HFF-Myc (cell line): Measurements from ENCODE around the gene RGS9.

Experiments used
- DNase-seq: peaks from one replicate; pipeline ENCODE4 v3.0.0-alpha.2; 2011; ENCODE audit warnings: low read depth; ENCODE audit errors: extremely low read depth
- H3K4me3 ChIP-seq: replicated peaks from 2 replicates; pipeline ENCODE4 v1.5.1; 2011; ENCODE audit warnings: low read depth, mild to moderate bottlenecking, control low read depth, low read length
- CTCF ChIP-seq: IDR thresholded peaks from 2 replicates; pipeline ENCODE4 v1.5.1; 2012; ENCODE audit warnings: mild to moderate bottlenecking, low read depth, low read length, control low read depth; ENCODE audit errors: missing control alignments

The RGS9 gene

GRCh38 chr17:65243838-65244625, 106.9 kb downstream of the RGS9 start:
- TF ChIP-seq CTCF = no peak
- DNase-seq = no peak
- H3K4me3 ChIP-seq = no peak overlapping the region

- no peak overlapping the region for H3K4me3 ChIP-seq
- TF ChIP-seq CTCF = no peak
- no peak for DNase-seq
Observed at GRCh38 chr17:65246252-65246651, 109.1 kb downstream of the RGS9 start.

- no peak for DNase-seq
- no peak overlapping the region for H3K4me3 ChIP-seq
- no peak for TF ChIP-seq CTCF
Observed at GRCh38 chr17:65249774-65250173, 112.6 kb downstream of the RGS9 start.

GRCh38 chr17:65254166-65254565, 117.0 kb downstream of the RGS9 start:
- no peak for TF ChIP-seq CTCF
- no peak for DNase-seq

GRCh38 chr17:65259281-65259680, 122.1 kb downstream of the RGS9 start:
- no peak overlapping the region for H3K4me3 ChIP-seq
- no peak for TF ChIP-seq CTCF
- no peak for DNase-seq

More at GRCh38 chr17:65254166-65254565, 117.0 kb downstream of the RGS9 start:
- H3K4me3 ChIP-seq = no peak overlapping the region

GRCh38 chr17:65259696-65260485, 122.7 kb downstream of the RGS9 start:
- DNase-seq = no peak

More at GRCh38 chr17:65259696-65260485, 122.7 kb downstream of the RGS9 start:
- TF ChIP-seq CTCF = no peak
- H3K4me3 ChIP-seq = no peak overlapping the region
